NOMO-1 treated with DMSO at 0.1 percent for 48 hours (cell line): ENCODE results near the gene LRTM2.
"Not testable (repeated sequence)": the region's sequence is repeated elsewhere in the genome, so short reads cannot be mapped to it uniquely, and the experiment has no call there.

Experiments used
- DNase-seq: peaks from one replicate; lab custom pipeline; 2025; ENCODE audit not compliant: unreplicated experiment; lab: John Stamatoyannopoulos, UW

Gene LRTM2

DNA sequence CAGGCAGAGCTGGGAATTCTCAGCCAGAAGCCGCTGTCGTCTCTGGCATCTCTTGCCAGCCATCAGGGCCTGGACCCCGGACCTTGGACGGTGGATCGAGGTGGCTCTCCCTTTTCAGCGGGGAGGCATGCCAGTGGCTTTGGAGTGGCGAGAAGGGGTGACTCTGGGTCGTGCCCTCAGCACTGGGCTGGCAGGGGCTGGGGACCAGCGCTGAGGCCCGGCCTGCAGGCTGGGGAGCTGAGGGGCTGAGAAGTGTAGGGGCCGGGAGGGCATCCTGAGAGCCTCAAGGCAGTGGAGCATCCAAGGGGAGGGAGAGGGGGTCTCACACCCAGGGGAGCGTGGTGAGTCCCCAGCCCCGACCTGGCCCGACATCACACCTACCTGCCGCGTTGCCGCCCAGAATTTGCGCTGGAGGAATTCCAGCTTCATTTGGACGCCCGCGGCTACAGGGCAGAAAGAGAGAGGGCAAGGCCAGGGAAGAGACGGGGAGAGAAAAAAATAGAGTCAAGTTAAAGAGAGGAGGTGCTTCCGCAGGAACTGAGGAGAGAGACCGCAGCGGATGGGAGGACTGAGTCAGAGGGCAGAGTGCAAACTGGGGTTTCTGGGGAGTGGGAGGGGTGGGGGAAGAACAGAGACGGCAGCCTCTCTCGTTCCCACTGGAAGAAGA is 9.0 kb upstream of the LRTM2 start:
- peak; percentile 92 for DNase-seq

DNA sequence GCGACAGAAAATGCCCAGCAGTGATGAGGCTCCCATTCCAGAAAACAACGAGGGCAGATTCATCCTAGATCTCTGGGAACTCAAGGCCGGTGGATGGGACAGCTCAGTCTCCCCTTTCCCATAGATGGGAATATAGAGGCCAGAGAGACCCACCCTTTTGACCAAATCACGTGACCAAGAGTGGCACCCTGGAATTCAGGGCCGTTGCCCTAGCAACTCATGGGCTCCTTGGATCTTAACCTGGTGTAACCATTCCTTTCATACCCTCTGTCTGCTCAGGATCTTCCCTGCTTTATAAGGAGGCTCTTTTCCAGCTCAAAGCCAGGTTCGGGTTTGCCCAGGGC is 8.4 kb upstream of the LRTM2 start:
- no peak for DNase-seq

DNA sequence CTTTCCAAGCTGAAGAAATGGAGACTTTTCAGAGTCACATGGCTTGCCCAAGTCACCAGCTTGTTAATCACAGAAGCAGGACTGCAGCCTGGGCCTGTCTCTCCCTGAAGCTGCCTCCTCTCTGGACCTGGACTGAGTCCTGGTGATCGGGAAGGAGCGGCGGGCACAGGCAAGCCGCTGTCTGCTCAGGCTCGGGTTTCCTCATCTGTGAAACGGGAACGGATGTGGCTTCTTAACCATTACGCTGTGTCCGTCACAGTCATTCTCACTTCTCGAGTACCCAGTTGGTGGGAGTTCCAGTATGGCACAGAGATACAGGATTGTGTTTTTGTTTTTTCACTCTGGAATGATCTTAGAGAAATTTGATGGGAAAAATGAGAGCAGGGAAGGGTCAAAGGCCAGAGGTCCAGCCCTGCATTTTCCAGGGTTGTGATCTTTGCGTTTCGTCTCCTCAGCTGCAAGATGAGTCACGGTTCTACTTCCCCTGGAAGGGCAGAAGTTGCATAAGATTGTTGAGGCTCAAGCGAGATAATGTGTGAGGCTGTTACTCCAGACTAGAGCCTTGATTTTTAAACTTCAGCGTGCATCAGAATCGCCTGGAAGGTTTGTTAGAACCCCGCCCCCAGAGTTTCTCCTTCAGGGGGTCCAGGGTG is 7.6 kb upstream of the LRTM2 start:
- DNase-seq, result peak; percentile 96

DNA sequence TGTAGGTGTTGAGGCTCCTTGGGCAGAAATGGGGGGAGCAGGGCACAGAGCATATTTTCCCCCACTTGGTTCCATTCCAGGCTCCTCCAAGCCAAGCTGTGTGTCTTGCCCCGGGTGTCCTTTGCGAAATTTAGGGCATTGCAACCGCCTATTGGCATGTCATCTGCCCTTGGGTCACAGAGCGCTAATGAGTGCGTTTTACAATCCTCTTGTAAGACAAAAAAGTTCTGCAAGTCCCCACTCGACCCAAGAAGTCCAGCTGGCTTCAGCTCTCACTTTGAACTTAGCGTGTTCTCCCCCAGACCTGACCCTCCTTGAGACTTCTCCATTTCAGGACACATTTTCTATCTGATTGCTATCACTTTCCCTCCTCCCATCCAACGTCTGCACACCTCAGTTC is 6.1 kb upstream of the LRTM2 start:
- no peak for DNase-seq

DNA sequence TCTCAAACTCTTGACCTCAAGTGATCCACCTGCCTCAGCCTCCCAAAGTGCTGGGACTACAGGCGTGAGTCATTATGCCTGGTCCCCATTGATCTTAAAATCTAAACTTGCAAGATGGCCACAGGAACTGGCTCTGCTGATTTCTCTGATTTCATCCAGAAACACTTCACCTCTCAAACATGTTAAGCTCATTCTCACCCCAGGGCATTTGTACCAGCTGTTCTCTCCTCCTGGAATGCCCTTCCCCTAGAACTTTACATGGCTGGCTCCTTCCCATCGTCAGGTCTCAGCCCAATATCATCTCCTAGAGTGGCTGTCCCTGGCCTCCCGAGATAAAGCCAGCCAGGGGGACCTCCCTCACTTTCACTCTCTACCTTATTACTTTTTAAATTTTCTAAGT is 5.3 kb upstream of the LRTM2 start:
- no peak for DNase-seq

DNA sequence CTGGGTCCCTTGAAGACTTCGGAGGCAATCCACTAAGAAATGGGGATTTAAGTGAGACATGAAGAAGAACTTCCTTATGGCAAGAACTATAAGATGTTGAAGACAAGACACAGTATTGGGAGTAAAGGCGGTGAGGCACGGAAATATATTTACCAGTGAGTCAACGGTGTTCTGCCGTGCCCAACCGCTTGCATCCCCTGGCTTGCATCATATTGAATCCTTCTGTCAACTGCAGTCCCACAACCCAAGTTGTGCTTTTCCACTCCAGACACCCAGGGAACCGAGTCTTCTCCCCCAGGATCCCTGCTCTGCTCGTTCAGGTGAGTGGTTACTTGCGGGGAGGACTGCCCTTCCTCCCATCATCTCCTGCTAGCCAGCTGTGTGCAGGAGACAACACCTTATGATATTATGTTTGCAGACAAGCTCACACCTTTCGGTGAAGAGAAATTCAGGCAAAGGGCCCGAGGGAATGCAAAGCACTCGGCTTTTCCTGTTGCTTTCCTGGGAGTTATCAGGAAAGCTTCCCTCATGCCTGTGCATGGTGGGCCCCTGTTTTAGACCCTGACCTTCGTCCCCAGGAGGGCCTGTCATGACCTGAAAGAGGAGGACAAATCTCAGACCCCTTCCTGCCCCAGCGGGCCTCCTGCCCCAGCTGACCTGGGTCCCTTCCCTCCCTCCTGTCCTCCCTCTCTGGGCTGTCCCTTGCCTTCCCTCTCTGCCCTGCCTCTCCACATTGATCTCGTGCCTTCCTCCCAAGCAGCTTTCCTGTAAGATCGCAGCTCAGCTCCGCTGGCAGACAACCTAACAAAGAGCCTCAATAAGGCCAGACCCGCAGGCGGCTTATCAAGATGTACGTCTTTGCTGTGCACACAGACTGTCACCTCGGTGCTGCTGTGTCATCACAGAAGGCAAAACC is 4.3 kb upstream of the LRTM2 start:
- DNase-seq, result peak; percentile 49

DNA sequence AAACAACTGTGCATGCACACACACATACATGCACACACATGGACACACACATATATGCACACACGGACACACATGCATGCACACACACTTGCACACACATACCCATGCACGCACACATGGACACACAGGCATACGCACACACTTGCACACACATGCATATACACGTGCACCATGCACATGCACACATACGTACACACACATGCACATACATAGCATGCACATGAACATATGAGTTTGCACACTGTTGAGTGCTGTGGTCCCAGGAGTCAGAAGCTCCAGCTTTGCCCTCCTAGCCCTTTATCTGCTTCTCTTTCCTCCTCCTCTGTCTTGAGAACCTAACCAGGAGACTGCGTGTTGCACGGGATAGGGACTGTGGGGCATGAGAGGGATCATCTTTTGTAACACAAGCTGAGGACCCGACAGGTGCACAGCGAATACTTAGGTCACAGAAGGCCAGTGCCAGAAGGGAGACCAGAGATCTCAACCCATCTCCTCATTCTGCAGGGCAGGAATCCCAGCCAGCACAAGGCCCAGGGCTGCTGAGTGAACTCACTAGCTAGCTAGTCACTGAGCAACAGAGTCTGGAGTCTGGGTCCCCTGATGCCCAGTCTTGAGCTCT is 3.5 kb upstream of the LRTM2 start:
- DNase-seq, result no peak

DNA sequence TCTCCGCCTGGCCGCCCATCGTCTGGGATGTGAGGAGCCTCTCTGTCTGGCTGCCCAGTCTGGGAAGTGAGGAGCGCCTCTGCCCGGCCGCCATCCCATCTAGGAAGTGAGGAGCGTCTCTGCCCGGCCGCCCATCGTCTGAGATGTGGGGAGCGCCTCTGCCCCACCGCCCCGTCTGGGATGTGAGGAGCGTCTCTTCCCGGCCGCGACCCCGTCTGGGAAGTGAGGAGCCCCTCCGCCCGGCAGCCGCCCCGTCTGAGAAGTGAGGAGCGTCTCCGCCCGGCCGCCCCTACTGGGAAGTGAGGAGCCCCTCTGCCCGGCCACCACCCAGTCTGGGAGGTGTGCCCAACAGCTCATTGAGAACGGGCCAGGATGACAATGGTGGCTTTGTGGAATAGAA is 2.4 kb upstream of the LRTM2 start:
- not testable (repeated sequence) for DNase-seq

DNA sequence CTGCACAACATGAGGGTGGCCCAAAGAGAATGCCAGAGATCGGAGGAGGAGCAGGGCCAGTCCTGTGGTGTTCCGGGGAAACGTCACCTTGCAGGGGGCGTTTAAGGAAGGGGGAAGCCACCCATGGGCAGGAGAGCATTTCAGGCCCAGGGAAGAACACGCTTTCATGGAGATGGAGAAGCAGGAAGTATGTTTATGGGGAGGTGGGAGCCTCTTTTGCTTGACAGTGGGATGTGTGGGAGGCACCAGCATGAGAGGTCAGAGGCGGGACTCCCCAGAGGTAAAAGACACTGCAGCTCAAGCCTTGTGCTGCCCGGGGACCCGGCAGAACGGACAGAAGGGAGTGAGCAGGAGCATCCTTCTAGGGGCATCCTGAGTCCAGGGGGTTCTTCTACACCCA is 1.3 kb upstream of the LRTM2 start:
- DNase-seq, result no peak

DNA sequence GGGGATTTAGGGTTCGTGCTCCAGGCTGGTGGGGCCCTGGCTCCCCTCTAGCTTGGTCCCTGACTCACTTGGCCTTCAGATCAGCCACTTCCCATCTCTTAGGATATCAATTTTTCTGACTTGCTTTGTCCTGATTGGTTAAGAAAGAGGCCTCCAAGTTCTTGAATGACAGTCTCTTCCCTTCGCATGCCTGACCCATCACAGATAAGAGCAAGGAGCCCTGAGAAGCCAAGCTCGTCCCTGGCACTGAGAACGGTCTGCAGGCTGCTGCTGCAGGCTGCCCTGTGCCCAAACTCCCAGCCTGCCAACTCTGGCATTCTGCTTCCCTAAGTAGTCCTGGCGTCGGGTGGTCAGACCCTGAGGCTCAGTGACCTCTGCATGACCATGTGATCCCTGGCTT is 794 bp upstream of the LRTM2 start:
- DNase-seq, result no peak

DNA sequence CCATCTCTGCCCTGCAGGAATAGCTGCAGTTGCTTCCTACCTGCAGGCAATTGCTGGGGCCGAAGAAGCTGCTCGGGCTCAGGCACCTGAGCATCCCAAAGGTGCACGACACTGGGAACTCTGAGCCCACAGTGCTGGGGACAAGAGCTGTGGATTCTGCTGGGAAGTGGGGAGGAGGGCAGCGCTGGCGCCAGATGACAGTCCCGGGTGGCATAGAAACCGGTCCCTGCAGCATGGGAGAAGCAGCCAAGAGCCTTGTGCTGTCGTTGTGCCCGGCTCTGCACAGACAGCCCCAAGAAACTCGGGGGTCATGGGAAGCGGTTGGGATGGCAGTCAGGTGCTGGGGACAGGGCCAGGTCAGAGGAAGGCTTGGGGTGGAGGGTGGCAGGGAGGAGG is 529 bp downstream of the LRTM2 start:
- no peak for DNase-seq

DNA sequence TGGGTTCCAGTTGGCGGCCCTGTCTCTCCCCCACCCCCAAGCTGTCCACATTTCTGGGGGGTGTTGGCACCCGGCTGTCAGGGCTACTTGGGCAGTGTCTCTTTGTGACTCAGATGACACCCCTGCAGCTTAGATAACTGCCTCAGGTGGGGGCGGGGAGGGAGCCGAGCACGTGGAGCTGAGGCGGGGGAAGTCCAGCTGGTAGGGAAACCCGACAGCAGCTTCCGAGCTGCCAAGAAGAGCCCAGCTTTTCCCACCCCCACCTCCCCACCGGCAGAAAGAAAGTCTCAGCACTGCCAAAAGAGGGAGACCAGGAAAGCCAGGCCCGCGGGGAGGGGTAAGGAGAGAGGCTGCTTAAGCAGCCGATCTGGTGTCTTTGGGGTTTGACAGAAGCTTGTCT is 1.4 kb downstream of the LRTM2 start:
- no peak for DNase-seq

DNA sequence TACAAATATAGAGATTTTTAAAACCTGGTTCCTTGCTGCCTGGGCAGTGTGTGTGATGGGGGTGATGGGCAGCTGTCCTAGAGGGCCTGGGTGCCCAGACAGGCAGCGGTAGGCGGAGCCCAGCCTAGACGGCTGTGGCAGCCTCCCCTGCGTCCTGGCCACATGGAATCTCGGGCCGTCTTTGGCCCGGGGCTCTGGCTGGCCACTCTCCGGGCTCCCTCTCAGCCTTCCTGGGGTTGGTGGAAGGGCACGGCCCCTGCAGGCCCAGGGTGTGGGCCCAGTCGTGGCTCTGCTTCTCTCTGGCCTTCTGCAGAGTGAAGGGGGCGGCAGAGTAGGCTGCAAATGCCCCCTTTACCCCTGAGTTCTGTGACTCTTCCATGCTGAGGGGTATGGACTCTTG is 2.3 kb downstream of the LRTM2 start:
- DNase-seq, result no peak

DNA sequence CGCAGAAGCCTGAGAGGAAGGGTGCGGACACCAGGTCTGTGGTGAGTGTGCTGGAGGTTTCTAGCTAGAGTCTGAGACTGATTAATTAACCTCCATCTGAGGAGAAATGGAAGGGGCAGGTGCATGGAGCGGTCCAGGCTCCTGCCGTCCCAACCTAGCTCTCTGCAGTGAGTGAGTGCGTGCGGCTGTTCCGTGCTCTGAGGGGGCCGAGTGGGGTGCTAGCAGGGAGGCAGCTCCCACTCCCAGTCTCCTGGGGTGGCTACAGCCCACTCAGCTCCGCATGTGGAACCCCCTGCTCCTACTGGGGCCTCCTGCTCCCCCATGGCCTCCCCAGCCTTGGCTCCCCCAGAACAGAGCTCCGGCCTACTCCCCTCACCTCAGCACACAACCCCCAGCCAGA is 2.9 kb downstream of the LRTM2 start:
- no peak for DNase-seq

DNA sequence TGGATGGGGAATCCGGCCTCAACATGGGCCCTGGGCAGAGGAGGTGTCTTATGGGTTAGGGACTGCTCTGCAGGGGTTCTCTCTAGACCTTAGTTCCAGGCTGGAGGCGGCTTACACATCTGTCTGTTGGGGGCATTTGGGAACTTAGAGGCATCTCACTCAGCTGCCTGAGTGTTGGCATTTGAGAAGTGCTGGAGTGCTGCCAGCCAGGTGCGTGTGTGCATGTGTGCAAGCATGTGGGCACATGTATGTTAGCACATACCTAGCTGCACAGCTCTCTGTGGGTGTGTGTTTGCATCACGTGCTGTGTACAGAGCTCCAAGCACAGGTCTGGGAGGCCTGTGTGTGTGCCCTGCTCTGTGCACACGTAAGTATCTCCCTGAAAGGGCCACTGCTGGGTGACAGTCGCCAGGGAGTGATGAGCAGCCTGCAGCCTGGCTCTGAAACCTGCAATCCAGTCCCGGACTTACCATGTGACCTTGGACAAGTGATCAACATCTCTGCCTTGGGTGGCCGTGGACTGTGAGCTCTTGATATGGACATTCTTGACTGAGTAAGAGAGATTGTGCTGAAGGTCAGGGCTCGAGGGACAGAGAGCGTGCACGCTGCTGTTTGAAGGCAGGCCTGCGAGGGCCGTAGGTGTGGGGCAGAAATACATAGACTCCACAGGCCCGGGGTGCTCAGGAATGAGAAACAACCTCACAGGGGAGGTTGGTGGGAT is 5.2 kb downstream of the LRTM2 start:
- DNase-seq, result no peak

DNA sequence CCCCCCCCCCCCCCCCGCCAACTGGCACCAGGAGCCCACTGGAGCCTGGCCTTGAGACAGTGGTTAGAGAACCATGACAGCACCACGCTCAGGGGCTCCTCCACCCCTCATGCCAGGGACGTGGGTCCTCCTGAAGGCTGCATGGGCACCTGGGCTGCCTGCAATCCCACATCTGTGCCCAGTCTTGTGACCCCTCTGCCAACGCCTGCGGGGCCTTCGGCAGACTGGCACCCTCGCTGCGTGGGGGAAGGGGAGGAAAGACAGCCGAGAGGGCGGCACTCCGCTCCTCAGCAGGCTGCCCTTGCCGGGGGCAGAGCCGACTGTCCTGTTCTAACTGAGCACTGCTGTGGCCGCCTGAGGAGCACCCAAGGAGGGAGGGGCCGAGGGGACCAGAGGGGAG is 6.0 kb downstream of the LRTM2 start:
- no peak for DNase-seq

DNA sequence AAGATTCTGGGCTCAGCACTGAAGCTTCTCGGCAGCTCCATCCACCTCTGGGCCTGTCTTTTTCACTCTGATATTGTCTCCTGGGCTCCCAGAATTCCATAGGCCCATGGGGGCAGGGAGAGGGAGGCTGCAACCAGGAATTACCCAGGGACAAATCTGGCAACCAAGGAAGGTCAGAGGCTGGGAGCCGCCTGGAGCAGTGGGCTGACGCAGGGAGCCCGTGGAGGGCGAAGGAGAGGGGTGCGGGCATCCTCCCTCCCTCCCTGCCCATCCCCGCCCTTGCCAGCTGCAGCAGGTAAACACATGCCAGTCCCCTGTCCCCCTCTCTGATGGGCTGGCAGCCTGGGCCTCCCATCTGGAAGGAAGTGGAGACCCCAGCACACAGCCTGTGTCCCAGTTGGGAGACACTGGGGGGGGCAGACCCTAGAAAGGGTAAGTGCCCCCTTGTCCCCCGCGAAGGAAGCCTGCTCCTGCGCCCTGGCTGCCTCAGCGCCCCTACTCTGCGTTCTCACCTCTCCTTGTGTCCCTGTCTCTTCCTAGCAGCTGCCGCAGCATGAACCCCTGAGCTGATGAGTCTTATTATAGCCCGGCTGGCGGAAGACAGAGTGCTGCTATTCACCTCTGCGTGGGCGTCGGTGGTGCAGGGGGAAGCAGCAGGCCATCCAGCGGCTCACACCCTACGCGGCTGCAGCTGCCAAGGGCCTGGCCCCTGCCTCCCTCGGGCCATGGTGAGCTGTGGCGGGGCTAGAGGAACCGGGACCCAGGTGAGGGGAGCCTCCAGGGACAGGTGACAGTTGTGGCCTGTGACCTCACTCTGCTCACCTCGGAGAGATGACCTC is 6.7 kb downstream of the LRTM2 start:
- no peak for DNase-seq

DNA sequence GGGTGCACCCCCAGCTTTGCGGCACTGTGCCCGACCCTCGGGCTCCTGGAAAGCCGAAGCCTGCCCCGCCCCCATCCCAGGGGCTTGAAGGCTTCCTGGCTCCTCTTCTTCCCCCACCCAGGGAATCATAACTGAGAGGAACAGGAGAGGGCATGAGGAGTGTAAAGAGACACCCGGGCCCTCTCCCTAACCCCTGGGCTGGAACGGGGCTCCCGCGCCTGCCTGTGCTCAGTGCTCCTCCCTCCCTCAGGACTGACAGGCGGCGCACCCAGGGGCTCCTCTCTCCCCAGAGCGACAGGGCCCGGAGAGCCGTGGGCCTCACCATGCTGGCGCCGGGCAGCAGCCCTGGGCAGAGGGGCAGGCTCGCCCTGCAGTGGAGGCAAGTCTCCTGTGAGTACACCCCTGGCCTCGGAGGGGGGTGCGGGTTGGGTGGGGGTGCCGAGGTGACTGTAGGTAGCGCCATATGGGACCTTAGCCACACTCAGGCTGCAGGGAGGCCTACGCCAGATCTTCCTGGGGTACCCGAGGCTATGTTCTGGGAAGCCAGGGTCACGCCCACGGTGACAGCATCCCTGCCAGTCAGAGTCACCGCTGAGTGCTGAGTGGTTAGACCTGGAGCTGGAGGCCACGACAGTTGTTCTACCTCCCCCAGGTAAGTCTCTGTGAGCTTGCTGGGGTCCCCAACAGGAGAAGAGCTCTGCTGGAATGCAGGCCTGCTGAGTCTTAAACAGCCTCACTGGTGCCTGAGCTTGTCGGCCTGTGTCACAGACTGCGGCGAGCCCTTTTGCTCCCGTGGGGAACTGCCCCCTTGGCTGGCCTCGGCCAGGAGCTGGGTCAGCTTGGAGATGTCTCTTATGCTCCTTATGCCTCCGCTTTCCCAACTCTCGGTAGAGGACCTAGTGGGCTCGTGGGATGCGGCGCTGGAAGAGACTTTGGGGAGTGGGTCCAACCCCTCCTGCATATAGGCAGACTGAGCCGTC is 7.8 kb downstream of the LRTM2 start:
- DNase-seq, result no peak

DNA sequence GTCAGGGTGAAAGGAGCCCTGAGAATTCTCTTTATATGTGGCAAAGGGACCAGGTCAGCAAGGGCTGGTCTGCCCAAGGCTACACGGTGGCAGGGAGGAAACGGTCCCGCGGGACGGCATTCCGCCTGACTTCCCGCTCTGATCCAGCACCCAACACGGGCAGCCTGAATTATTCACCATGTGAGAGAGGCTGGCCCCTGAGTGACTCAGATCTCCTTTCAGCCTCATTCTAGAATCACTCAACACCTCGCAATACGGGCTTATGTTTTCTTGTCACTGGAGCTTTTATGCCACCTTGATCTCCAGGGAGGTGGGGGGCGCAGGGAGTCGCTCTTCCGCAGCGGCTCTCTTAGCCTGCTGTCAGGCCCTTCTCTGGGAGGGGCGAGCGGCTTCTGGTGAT is 8.5 kb downstream of the LRTM2 start:
- DNase-seq, result no peak
